Colonic mucosa (tissue), 4 donors: Measurements from ENCODE around the gene AGAP1. TPM values are rescaled to one million over a fixed set of nuclear protein-coding genes. Genes with fewer than 3 reads are reported as not detected.

Source experiments
- DNase-seq: peaks from one replicate; pipeline ENCODE4 v3.0.0-alpha.2; 2020
- H3K27ac ChIP-seq: fragments of 200-600 bp; one replicate; pipeline ENCODE4 v1.8.0; 2021
- H3K27me3 ChIP-seq: fragments of 200-600 bp; one replicate; pipeline ENCODE4 v1.8.0; 2021
- H3K36me3 ChIP-seq: fragments of 200-600 bp; one replicate; pipeline ENCODE4 v1.8.0; 2021
- H3K4me1 ChIP-seq: fragments of 200-600 bp; one replicate; pipeline ENCODE4 v1.8.0; 2021; ENCODE audit warnings: mild to moderate bottlenecking
- H3K4me3 ChIP-seq: fragments of 200-600 bp; one replicate; pipeline ENCODE4 v1.8.0; 2021
- H3K9ac ChIP-seq, 2 donors: one replicate each; pipeline ENCODE4 v1.7.0; 2013; ENCODE audit warnings: control low read depth in 2 of 2, low read depth in 2 of 2, low read length in 2 of 2
- H3K9me3 ChIP-seq: fragments of 200-600 bp; one replicate; pipeline ENCODE4 v1.8.0; 2021
- CTCF ChIP-seq: fragments of 200-600 bp; IDR thresholded peaks from one replicate; pipeline ENCODE4 v1.8.0; 2022; ENCODE audit warnings: antibody characterized with exemption, mild to moderate bottlenecking
- intact Hi-C: fragments of 100-400 bp; cut with DNase I; formaldehyde crosslinking; loops from one replicate; pipeline ENCODE4 v1.14.1; 2022
- total RNA-seq, 2 donors: library from RNA; stranded (reverse); fragmentation: NEBNext Ultra II Directional in 1 of 2; extraction: Animal tissue kit (Norgen Biotek cat#: 25700) in 1 of 2; gene quantifications; one replicate each; pipeline ENCODE4 v1.2.1, GENCODE V29; 2021
- donor health status: healthy.
- donor health status: DM: no; HTN: no; CAD: no.
- donor health status: DM: no; HTN: no; CAD: no.

The AGAP1 gene
- total RNA-seq, 2 donors from 2014 or later, result 62.1 to 62.9 TPM

- no peaks in the 10 kb centered on the region for H3K4me1 ChIP-seq
- DNase-seq, result no peak
- no peak overlapping the region for H3K9ac ChIP-seq
- H3K27ac ChIP-seq, result no peak overlapping the region
- no peaks in the 10 kb centered on the region for H3K9me3 ChIP-seq
- H3K4me3 ChIP-seq, result no peak overlapping the region
- no peaks in the 10 kb centered on the region for H3K27me3 ChIP-seq
- no peaks in the 10 kb centered on the region for H3K36me3 ChIP-seq
- intact Hi-C loops, result no loop called here
- TF ChIP-seq CTCF, result no peak
These were observed 90.2 kb downstream of the AGAP1 start for GRCh38 chr2:235583925-235584637.

GRCh38 chr2:235584638-235585007 is 90.8 kb downstream of the AGAP1 start:
- Histone ChIP-seq H3K9me3 (no peaks in the 10 kb centered on the region), H3K36me3 (no peaks in the 10 kb centered on the region), H3K4me3 (no peak overlapping the region), H3K9ac (no peak overlapping the region), H3K27ac (no peak overlapping the region), H3K27me3 (no peaks in the 10 kb centered on the region), H3K4me1 (no peaks in the 10 kb centered on the region)
- TF ChIP-seq CTCF, result no peak
- DNase-seq, result no peak
- intact Hi-C loops, result loop anchor here (5.0 kb wide), 1 partner anchor 87 kb away; no protein-coding TSS in a partner anchor

GRCh38 chr2:235587202-235587601 is 93.4 kb downstream of the AGAP1 start:
- no peak overlapping the region for H3K9ac ChIP-seq
- no peaks in the 10 kb centered on the region for H3K4me1 ChIP-seq
- no peak for TF ChIP-seq CTCF
- H3K9me3 ChIP-seq, result no peaks in the 10 kb centered on the region
- intact Hi-C loops, result loop anchor here (5.0 kb wide), 1 partner anchor 90 kb away; no protein-coding TSS in a partner anchor
- no peak overlapping the region for H3K27ac ChIP-seq
- no peaks in the 10 kb centered on the region for H3K36me3 ChIP-seq
- no peak overlapping the region for H3K4me3 ChIP-seq
- no peak for DNase-seq
- H3K27me3 ChIP-seq, result no peaks in the 10 kb centered on the region

- intact Hi-C loops, result loop anchor here (5.0 kb wide), 1 partner anchor 91 kb away; no protein-coding TSS in a partner anchor
- Histone ChIP-seq H3K36me3 (no peaks in the 10 kb centered on the region), H3K27me3 (no peaks in the 10 kb centered on the region), H3K27ac (no peak overlapping the region), H3K4me1 (no peaks in the 10 kb centered on the region), H3K9ac (no peak overlapping the region), H3K9me3 (no peaks in the 10 kb centered on the region), H3K4me3 (no peak overlapping the region)
- no peak for TF ChIP-seq CTCF
- DNase-seq, result no peak
These were observed 94.9 kb downstream of the AGAP1 start for GRCh38 chr2:235588750-235589149.

- Histone ChIP-seq H3K27ac (no peak overlapping the region), H3K9me3 (no peaks in the 10 kb centered on the region), H3K27me3 (no peaks in the 10 kb centered on the region), H3K4me1 (no peaks in the 10 kb centered on the region), H3K36me3 (no peaks in the 10 kb centered on the region), H3K9ac (no peak overlapping the region), H3K4me3 (no peak overlapping the region)
- no peak for DNase-seq
- intact Hi-C loops, result loop anchor here (5.0 kb wide), 1 partner anchor 454 kb away; no protein-coding TSS in a partner anchor
- TF ChIP-seq CTCF, result no peak
These were observed 97.4 kb downstream of the AGAP1 start for GRCh38 chr2:235591231-235591730.
